ENCODE results near the gene DUOXA2.

Gene DUOXA2

GRCh38 chr15:45143946-45144345 is 29.8 kb downstream of the DUOXA2 start:
- ATAC-seq: no peak
- TF ChIP-seq PATZ1 (CRISPR knock-in tag; IDR thresholded peaks at IDR 0.05; ENCODE audit: borderline replicate concordance): no peak
- no peak for TF ChIP-seq GLIS3 (CRISPR knock-in tag; IDR thresholded peaks at IDR 0.05)

- TF ChIP-seq GLIS3 (CRISPR knock-in tag; IDR thresholded peaks at IDR 0.05) (no peak), BACH2 (CRISPR knock-in tag; IDR thresholded peaks at IDR 0.05; ENCODE audit: borderline replicate concordance) (no peak)
- no peak for ATAC-seq
Observed at GRCh38 chr15:45144775-45145174, 30.6 kb downstream of the DUOXA2 start.

GRCh38 chr15:45146405-45146804 is 32.3 kb downstream of the DUOXA2 start:
- ATAC-seq: no peak
- TF ChIP-seq ZNF565 (CRISPR knock-in tag; conservative IDR thresholded peaks at IDR 0.05; ENCODE audit: low read depth): no peak
- TF ChIP-seq POU6F1 (CRISPR knock-in tag; IDR thresholded peaks at IDR 0.05; ENCODE audit: borderline replicate concordance, low read depth): no peak
- TF ChIP-seq TSHZ2 (CRISPR knock-in tag; IDR thresholded peaks at IDR 0.05): no peak
- no peak for TF ChIP-seq CSRNP3 (CRISPR knock-in tag; IDR thresholded peaks at IDR 0.05)
- TF ChIP-seq ZNF8 (CRISPR knock-in tag; IDR thresholded peaks at IDR 0.05): no peak
- no peak for TF ChIP-seq ZNF70 (CRISPR knock-in tag; IDR thresholded peaks at IDR 0.05)
- no peak for TF ChIP-seq ZFP30 (CRISPR knock-in tag; IDR thresholded peaks at IDR 0.05)
- TF ChIP-seq SNAI2 (CRISPR knock-in tag; IDR thresholded peaks at IDR 0.05): no peak
- no peak for TF ChIP-seq GLIS3 (CRISPR knock-in tag; IDR thresholded peaks at IDR 0.05)
- TF ChIP-seq ZC3H10 (CRISPR knock-in tag; IDR thresholded peaks at IDR 0.05): no peak
- TF ChIP-seq TCF4 (CRISPR knock-in tag; IDR thresholded peaks at IDR 0.05; ENCODE audit: borderline replicate concordance): no peak
- no peak for TF ChIP-seq CSDC2 (CRISPR knock-in tag; IDR thresholded peaks at IDR 0.05)
- TF ChIP-seq CREB5 (CRISPR knock-in tag; IDR thresholded peaks at IDR 0.05; ENCODE audit: low read depth): no peak
- TF ChIP-seq RARB (CRISPR knock-in tag; IDR thresholded peaks at IDR 0.05): no peak
- no peak for TF ChIP-seq ESRRG (CRISPR knock-in tag; IDR thresholded peaks at IDR 0.05)
- no peak for TF ChIP-seq BACH2 (CRISPR knock-in tag; IDR thresholded peaks at IDR 0.05; ENCODE audit: borderline replicate concordance)
- TF ChIP-seq PPARA (CRISPR knock-in tag; IDR thresholded peaks at IDR 0.05; ENCODE audit: borderline replicate concordance): no peak
- no peak for TF ChIP-seq ISL1 (CRISPR knock-in tag; IDR thresholded peaks at IDR 0.05)
- no peak for TF ChIP-seq TOX (CRISPR knock-in tag; IDR thresholded peaks at IDR 0.05; ENCODE audit: borderline replicate concordance)

- no peak for ATAC-seq
- no peak for TF ChIP-seq ZNF70 (CRISPR knock-in tag; IDR thresholded peaks at IDR 0.05)
- no peak for TF ChIP-seq ISL1 (CRISPR knock-in tag; IDR thresholded peaks at IDR 0.05)
- no peak for TF ChIP-seq CSDC2 (CRISPR knock-in tag; IDR thresholded peaks at IDR 0.05)
- TF ChIP-seq CSRNP3 (CRISPR knock-in tag; IDR thresholded peaks at IDR 0.05): no peak
- TF ChIP-seq PATZ1 (CRISPR knock-in tag; IDR thresholded peaks at IDR 0.05; ENCODE audit: borderline replicate concordance): no peak
- TF ChIP-seq ZC3H10 (CRISPR knock-in tag; IDR thresholded peaks at IDR 0.05): no peak
- no peak for TF ChIP-seq TOX (CRISPR knock-in tag; IDR thresholded peaks at IDR 0.05; ENCODE audit: borderline replicate concordance)
- no peak for TF ChIP-seq TSHZ2 (CRISPR knock-in tag; IDR thresholded peaks at IDR 0.05)
- no peak for TF ChIP-seq PPARA (CRISPR knock-in tag; IDR thresholded peaks at IDR 0.05; ENCODE audit: borderline replicate concordance)
- no peak for TF ChIP-seq TCF4 (CRISPR knock-in tag; IDR thresholded peaks at IDR 0.05; ENCODE audit: borderline replicate concordance)
Observed at GRCh38 chr15:45147606-45148005, 33.5 kb downstream of the DUOXA2 start.

All from SK-N-SH treated with all-trans-retinoic acid at 6 μM for 48 hours (cell line).